HG03442 (cell line): Measurements from ENCODE around the gene NELFB.

Source experiments
- ATAC-seq: cut with Tn5 transposase; IDR thresholded peaks from one replicate; pipeline ENCODE4 v1.9.1; 2021; ENCODE audit warnings: mild to moderate bottlenecking, moderate library complexity; ENCODE audit not compliant: unreplicated experiment

Gene NELFB

DNA sequence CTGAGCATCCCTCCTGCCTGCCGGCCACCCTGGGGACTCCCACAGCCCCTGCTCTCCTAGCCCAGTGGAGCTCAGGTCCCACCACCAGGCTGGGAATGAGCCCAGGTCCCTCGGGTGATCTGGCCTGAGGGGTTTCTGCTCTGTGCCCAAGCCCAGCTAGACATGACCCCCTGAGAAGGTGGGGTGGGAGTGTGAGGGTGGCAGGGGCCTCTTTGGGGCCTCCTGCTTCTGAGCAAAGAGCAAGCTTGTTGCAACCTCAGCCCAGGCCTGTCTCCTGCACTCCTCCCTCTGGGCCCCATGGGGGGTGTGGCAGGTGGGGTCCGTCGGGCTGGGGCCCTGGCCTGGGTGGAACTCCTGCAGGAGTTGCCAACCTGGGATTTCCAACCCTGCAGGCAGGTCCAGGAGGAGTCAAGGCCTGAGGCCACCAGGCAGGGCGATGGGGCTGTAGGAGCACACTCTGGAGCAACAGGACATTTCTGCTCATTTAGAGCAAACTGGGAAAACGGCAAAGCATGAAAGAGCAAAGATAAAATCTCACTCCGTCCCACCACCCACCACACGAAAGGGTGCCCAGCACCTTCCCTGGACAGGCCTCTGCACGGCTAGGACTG, 58.3 kb downstream of the NELFB start:
- no peak for ATAC-seq

GRCh38 chr9:137313956-137314560, 58.9 kb downstream of the NELFB start:
- ATAC-seq = no peak

- no peak for ATAC-seq
These were observed 59.7 kb downstream of the NELFB start for GRCh38 chr9:137314561-137315560.

DNA sequence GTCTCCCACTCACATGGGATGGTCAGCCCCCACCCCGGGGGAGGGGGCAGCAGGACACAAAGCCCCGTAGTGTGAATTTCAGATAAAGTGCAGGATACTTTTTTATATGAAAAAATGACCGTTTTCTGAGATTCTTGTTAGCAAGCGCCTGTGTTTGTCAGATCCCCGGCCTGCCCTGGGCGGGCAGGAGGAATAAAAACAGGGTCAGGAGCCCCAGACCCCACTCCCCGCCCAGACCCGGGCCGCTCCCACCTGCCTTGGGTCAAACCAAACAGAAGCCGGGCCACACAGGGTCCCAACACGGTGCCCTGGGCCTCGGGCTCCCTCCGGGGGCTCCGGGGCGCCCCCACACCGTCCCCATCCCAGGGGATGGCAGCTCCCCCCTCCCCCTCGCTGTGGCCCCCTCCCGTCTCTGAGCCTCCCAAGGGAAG, 60.5 kb downstream of the NELFB start:
- no peak for ATAC-seq

GRCh38 chr9:137316012-137316981, 61.2 kb downstream of the NELFB start:
- no peak for ATAC-seq

DNA sequence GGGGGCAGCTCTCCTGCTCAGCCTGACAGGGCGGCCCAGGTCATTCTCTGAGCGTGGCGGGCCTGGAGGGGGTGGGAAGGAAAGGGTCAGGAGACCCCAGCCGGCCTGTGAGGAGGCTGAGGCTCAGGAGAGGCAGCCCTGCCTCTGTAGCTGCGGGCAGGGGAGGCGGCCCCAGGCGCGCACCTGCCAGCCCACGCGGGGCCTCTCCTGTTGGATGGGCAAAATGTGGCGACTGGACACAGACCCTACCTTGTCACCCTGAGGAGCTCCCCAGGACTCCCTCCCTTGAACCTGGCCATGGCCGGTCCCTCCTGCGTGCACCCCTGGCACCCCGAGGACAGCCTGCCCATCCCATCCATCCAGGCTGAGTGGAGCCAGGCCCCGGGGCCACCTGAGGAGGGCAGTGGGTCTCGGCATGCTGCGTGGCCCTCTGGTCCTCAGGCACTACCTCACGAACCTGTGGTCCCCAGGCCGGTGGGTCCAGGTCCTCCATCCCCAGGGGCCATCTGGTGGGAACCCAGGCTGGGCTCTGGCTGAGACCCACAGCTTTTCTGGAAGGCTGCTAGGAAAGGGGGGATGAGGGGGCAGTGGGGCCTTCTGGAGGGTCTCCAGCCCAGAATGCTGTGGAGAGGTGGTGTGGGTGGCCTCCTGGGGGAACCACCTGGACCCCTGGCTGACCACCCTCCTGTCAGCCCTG, 62.0 kb downstream of the NELFB start:
- no peak for ATAC-seq

DNA sequence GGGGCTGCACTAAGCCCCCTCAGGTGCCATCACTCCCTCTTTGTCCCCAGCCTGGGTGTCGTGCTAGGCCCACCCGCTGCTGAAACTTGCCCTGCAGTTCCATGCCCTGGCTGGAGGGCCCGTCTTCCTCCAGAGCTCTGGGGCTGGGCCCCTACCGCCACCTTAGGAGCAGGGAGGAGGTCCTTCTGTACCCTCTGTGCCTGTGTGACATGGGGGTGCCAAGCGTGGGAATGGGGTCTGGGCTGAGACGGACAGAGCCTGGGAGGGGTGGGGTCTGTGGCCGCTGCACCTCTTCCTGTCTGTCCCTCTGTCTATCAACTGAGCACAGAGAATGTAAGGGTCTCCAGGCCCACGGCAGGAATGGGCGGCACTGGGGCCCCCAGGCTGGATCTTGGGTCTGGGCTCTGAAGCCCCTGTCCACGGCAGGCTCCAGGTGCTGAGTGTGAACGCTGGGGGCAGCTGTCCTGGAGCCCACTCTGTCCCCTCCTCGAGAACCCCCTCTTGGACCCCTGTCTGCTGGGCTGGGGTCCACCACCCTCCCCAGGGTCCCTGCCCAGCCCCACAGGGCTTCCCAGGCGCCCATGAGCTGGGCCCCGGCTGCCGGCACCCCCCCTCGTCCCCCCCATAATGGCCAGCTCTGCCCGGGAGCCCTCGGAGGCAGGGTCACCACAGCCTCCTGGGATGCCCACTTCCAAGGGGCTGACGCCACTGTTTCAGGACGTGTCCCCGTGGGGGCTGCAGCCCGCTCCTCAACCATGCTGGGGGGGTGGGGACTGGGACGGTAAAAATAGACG, 62.8 kb downstream of the NELFB start:
- ATAC-seq = no peak

DNA sequence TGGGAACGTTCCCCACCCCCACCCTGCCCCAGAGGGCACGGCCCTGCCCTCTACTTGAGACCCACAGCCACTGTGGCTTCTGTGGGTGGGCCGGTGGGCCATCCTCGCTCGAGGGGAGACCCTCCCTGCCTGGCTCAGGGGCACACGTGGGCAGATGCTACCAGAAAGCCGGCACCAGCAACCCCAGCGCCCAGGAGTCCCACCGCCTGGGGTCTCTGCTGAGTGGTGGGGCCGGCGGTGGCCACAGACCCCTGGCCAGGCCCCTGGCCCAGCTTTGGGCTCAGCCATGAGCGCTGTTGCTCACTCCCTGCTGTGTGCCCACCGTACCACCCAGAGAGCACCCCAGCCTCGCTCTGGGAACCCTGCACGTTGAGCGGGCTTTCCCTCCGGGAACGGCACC, 63.5 kb downstream of the NELFB start:
- no peak for ATAC-seq

- no peak for ATAC-seq
These were observed 64.0 kb downstream of the NELFB start for GRCh38 chr9:137319011-137319738.

- ATAC-seq = no peak
These were observed 64.8 kb downstream of the NELFB start for GRCh38 chr9:137319739-137320551.

- no peak for ATAC-seq
These were observed 65.6 kb downstream of the NELFB start for GRCh38 chr9:137320555-137321384.

DNA sequence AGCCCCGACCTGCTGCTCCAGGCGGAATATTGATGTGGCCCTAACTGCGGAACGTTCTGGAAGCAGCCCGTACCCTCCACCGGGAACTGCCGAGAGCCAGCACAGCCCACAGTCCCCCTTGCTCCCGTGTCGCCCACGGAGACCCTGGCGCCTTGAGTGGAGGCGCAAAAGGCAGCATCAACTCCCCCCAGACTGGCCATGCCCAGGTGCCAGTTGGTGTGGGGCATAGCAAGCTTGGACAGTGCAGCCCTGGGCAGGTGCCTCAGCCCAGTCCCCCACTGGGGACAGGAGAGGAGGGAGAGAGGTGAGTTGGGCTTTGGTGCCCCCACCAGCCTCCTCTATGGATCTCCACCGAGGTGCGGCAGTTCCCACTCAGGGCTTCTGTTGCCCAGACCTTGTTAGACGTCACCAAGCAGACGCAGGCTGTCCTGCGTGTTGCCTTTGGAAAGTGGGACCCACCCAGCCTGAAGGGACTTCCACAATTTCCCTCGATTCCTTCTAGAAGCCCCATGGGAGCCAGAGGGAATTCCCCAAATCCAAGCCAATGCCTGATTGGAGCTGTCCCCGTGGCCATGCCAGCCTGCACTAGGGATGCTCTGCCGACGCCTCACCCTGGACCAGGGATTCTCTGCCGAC, 66.7 kb downstream of the NELFB start:
- ATAC-seq = no peak
